ENCODE data around the gene PPP6R2. TPM values are rescaled to one million over a fixed set of nuclear protein-coding genes. Genes with fewer than 3 reads are reported as not detected.

The PPP6R2 gene
- polyA plus RNA-seq, 3 donors, result 9.1 to 74.5 (median 10.3) TPM

DNA sequence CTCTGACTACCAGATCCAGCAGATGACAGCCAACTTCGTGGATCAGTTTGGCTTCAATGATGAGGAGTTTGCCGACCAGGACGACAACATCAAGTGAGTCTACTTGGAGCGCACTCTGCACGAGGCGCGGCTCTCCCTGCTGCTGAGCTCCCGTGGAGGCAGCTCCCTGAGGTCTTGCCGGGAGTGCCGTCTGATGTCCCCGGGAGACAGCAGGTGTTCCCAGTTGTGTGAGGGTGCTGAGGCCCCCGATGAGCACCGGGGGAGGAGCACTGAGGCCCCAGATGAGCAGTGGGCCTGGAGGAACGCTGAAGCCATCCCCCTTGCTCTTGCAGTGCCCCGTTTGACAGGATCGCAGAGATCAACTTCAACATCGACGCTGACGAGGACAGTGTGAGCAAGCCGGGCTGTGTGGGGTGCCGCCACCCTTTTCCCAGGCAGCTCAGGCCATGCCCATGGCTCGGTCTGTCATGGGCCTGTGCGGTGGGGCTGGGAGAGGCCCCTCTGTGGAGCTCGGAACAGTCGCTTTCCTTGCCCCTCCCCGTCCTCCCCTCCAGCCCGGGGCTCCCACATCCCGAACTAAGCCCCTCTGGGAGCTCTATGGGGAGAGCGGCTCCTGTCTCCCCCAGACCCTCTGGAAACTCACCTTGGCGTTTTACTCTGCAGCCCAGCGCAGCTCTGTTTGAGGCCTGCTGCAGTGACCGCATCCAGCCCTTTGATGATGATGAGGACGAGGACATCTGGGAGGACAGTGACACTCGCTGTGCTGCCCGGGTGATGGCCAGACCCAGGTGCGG lies 94.6 kb downstream of the PPP6R2 start:
- Histone ChIP-seq H3K9ac (ENCODE audit: insufficient read depth, low read length, poor library complexity, severe bottlenecking) (no peak overlapping the region), H3K4me3 (replicated peaks in 1 of 3; ENCODE audit: low read depth in 2 of 3, low read length in 3 of 3) (no peak overlapping the region), H4K20me1 (ENCODE audit: insufficient read depth, low read length) (peaks cover 17% of the 10 kb centered on the region), H3K4me2 (replicated peaks; ENCODE audit: extremely low read depth, low read length, poor library complexity, severe bottlenecking) (no peak overlapping the region), H3K27ac (ENCODE audit: low read depth in 1 of 2, low read length in 2 of 2) (no peak overlapping the region), H3K36me3 (replicated peaks in 1 of 2; ENCODE audit: control insufficient read depth in 1 of 2, insufficient read depth in 2 of 2, low read length in 2 of 2) (peaks cover 65 to 81% of the 10 kb centered on the region in 2 donors), H3K4me1 (ENCODE audit: control insufficient read depth in 1 of 2, insufficient read depth in 2 of 2, low read length in 2 of 2) (no peaks in the 10 kb centered on the region), H2AFZ (ENCODE audit: insufficient read depth, low read depth, low read length, poor library complexity, severe bottlenecking) (no peak overlapping the region), H3K27me3 (ENCODE audit: control insufficient read depth in 2 of 2, insufficient read depth in 2 of 2, low read length in 2 of 2) (no peaks in the 10 kb centered on the region), H3K9me3 (replicated peaks in 1 of 2; ENCODE audit: control insufficient read depth in 1 of 2, insufficient read depth in 1 of 2, low read length in 2 of 2) (no peaks in the 10 kb centered on the region), H3K79me2 (ENCODE audit: insufficient read depth, low read length) (no peaks in the 10 kb centered on the region)
- DNase-seq, result no peak
- Mint-ChIP-seq H3K27me3 (ENCODE audit: low read depth in 3 of 3) (no peaks in the 10 kb centered on the region), H3K4me1 (no peaks in the 10 kb centered on the region), H3K36me3 (peaks cover 44 to 75% of the 10 kb centered on the region in 2 donors), H3K27ac (no peak overlapping the region), H3K4me3 (no peak overlapping the region), H3K9me3 (no peaks in the 10 kb centered on the region)
- WGBS (ENCODE audit: insufficient coverage), result 93% methylated on average over 28 of the region's 36 CpGs
- intact Hi-C loops (cut with micrococcal nuclease), result no loop called here
- TF ChIP-seq, protein P1, sequence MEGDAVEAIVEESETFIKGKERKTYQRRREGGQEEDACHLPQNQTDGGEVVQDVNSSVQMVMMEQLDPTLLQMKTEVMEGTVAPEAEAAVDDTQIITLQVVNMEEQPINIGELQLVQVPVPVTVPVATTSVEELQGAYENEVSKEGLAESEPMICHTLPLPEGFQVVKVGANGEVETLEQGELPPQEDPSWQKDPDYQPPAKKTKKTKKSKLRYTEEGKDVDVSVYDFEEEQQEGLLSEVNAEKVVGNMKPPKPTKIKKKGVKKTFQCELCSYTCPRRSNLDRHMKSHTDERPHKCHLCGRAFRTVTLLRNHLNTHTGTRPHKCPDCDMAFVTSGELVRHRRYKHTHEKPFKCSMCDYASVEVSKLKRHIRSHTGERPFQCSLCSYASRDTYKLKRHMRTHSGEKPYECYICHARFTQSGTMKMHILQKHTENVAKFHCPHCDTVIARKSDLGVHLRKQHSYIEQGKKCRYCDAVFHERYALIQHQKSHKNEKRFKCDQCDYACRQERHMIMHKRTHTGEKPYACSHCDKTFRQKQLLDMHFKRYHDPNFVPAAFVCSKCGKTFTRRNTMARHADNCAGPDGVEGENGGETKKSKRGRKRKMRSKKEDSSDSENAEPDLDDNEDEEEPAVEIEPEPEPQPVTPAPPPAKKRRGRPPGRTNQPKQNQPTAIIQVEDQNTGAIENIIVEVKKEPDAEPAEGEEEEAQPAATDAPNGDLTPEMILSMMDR (IDR thresholded peaks at IDR 0.05), result no peak

DNA sequence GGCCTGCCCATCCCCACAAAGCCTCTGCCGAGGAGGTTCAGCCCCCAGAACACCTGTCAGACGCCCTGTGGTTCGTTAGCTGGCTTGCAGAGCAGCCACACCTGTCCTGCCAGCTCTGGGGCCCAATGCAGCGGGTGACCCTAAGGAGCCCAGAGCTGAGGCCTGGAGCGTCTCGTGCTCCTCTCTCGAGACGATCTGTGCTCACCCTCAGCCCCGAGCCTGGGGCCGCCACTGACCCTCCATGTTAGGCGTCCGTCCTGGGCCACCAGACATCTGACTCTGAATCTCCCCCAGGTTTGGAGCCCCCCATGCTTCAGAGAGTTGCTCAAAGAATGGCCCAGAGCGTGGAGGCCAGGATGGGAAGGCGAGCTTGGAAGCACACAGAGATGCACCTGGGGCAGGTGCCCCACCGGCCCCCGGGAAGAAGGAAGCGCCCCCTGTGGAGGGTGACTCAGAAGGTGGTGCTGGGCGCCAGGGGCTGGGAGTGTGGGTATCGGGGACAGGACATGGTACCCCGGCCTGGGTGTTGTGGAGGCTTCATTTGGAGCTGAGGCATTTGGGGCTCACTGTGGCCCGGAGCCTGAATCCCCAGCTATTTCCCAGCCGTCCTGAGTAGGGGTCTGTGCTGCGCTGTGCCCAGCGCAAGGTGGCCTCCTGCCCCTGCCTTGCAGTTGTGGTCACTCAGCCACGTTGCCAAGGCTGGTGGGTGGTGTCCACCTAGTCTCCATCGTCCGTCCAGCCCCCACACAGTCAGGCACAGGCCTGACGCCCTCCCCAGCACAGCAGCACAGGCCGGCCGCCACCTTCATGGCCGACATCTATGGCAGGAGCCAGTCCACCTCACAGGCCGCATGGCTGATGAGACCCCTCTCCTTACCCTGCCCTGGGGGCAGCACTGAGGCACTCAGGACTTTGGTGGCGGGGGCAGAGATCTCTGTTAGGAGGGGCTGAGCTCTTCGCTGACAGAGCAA lies 95.5 kb downstream of the PPP6R2 start:
- Mint-ChIP-seq H3K36me3 (peaks cover 47 to 79% of the 10 kb centered on the region in 2 donors), H3K27ac (peak overlapping the region in 1 of 7 donors; percentile 32)

More for the DNA sequence above, 95.5 kb downstream of the PPP6R2 start:
- Histone ChIP-seq H3K4me2 (replicated peaks; ENCODE audit: extremely low read depth, low read length, poor library complexity, severe bottlenecking) (no peak overlapping the region), H3K9ac (ENCODE audit: insufficient read depth, low read length, poor library complexity, severe bottlenecking) (no peak overlapping the region), H3K36me3 (replicated peaks in 1 of 2; ENCODE audit: control insufficient read depth in 1 of 2, insufficient read depth in 2 of 2, low read length in 2 of 2) (peaks cover 64 to 83% of the 10 kb centered on the region in 2 donors), H3K27ac (ENCODE audit: low read depth in 1 of 2, low read length in 2 of 2) (no peak overlapping the region), H3K9me3 (replicated peaks in 1 of 2; ENCODE audit: control insufficient read depth in 1 of 2, insufficient read depth in 1 of 2, low read length in 2 of 2) (no peaks in the 10 kb centered on the region), H2AFZ (ENCODE audit: insufficient read depth, low read depth, low read length, poor library complexity, severe bottlenecking) (no peak overlapping the region), H4K20me1 (ENCODE audit: insufficient read depth, low read length) (peaks cover 25% of the 10 kb centered on the region), H3K79me2 (ENCODE audit: insufficient read depth, low read length) (no peaks in the 10 kb centered on the region), H3K27me3 (ENCODE audit: control insufficient read depth in 2 of 2, insufficient read depth in 2 of 2, low read length in 2 of 2) (no peaks in the 10 kb centered on the region), H3K4me3 (replicated peaks in 1 of 3; ENCODE audit: low read depth in 2 of 3, low read length in 3 of 3) (no peak overlapping the region), H3K4me1 (ENCODE audit: control insufficient read depth in 1 of 2, insufficient read depth in 2 of 2, low read length in 2 of 2) (no peaks in the 10 kb centered on the region)
- intact Hi-C loops (cut with micrococcal nuclease), result no loop called here
- H3K9me3 Mint-ChIP-seq, result no peaks in the 10 kb centered on the region
- H3K4me3 Mint-ChIP-seq, result no peak overlapping the region
- TF ChIP-seq, protein P1 (IDR thresholded peaks at IDR 0.05), result no peak
- WGBS (ENCODE audit: insufficient coverage), result 89% methylated on average over 30 of the region's 34 CpGs
- no peaks in the 10 kb centered on the region for H3K27me3 Mint-ChIP-seq (ENCODE audit: low read depth in 3 of 3)
- no peak for DNase-seq
- H3K4me1 Mint-ChIP-seq, result no peaks in the 10 kb centered on the region
